NCI-H1105 treated with DMSO at 0.1 percent for 48 hours (cell line): ENCODE data around the gene SLC9C1.

Experiments
- DNase-seq: peaks from one replicate; lab custom pipeline; 2025; lab: John Stamatoyannopoulos, UW

SLC9C1 gene

GRCh38 chr3:112293368-112294321 lies at the start of gene SLC9C1:
Gene SLC9C1, minus strand, starts transcription at chr3:112294216. Its CDS starts 7,425 bp downstream, at chr3:112286791.
- peak; percentile 46 for DNase-seq

DNA sequence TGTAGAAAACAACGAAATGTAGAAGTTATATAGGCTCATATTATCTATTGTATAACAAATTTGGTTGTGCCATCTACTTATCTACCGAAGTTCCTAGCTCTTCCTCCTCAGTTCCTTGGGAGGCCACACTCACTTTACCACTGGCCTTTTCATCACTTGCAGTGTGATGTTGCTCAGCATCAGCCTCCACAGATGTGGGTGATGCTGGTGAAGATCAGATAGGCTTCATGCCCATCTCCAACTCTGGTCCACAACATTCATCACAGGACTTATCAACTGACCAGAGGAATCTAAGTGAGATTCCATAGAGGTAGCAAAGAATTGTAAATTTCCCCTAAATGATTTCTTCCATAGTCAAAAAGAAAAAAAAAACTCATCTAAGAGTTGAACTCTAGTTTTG lies 47.4 kb upstream of the SLC9C1 start:
- no peak for DNase-seq

GRCh38 chr3:112339609-112340008 lies 45.6 kb upstream of the SLC9C1 start:
- no peak for DNase-seq

- no peak for DNase-seq
These were observed 45.1 kb upstream of the SLC9C1 start for GRCh38 chr3:112339134-112339533.

DNA sequence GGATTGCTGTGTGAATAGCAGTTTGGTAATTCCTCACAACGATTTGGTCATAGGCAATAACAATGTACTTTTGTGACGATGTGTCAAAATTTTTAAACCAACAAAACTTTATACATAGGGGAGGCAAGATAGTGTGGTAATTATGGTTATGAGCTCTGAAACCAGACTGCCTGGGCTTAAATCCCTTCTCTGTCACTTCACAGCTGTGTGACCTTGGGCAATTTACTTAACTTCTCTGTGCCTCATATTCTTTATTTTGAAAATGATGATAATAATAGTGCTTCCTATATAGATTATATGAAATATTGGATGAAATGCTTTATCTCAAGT lies 44.7 kb upstream of the SLC9C1 start:
- DNase-seq, result no peak

- no peak for DNase-seq
These were observed 44.2 kb upstream of the SLC9C1 start for GRCh38 chr3:112338021-112338726.

DNA sequence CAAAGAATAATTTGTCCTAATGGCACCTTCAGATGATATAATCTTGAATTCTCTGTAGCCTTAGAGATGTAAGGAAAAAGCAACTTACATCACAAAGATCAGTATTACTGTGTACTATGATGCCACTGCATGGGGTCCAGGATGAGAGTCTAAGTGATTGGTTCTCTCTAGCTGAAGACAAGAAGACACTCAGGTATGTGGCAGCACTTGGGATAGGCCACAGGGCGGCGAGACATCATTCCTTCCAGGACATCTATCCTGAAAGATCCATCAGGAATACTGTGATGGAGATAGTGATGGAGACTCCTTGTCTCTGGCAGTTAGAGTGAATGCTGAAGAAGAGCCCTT lies 41.4 kb upstream of the SLC9C1 start:
- DNase-seq, result no peak

- no peak for DNase-seq
These were observed 40.8 kb upstream of the SLC9C1 start for GRCh38 chr3:112334691-112335433.

DNA sequence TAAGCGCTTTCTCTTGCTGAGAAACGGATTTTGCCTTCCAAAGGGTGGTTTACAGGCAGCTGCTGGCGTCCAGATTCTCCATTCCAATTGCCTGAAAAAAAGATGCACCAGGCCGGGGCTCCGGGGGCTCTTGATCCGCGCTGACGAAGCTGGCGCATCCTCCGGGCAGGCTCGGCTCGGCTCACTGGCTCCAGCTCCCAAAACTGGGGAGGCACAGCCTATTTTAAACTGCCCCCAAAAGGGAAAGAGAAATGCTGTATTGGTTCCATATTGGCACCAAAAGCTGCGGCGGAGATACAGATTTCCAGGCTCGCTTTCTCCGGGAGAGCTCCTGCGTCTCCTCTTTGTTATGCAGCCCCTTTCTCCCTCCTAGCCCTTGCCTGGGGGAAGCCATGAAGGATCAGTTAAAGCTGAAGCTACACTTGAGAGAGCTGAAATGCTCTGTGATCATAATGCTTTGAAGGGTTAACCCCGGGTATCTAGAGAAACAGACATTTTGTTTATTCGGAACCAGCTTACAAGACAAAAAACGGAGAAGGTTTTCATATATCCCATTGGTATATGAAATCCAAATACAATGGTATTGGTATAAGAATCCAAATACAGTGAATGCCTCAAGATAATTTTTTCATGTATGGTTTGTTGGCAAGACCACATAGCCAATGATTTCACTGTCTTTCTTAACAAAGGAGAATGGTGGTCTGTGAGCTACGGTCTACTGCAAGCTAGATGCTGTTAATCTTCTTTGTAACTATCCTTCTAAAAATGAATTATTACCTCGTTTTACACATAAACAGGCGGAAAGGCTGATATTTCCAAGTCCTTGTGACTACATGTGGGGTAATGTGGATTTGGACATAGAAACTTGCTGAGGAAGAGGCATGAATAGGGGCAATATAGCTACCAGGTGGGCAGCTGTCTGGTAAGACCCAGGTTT lies 39.6 kb upstream of the SLC9C1 start:
- DNase-seq, result peak; percentile 77

DNA sequence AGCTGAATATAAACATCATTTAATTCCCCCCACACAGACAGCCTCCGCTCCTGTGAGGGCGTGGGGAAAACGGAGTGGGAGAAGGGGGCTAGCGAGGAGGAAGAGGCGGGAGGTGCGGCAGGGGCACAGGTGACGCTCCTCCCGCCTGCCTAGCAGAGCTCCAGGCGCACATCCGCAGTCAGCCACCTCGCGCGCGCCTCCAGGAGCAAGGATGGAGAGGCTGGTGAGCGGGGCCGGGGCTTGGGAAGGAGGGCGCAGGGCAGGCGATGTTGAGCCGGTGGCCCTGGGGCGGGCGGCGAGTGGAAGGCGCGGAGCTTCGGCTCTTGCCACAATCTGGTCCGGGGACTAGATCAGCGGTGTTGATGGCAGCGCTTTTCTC lies 39.0 kb upstream of the SLC9C1 start, which contains the start of gene CD200:
Gene CD200, plus strand, starts transcription at position 155 of the 379 bp plus-strand sequence. Its CDS starts 57 bp downstream, at position 212.
- DNase-seq, result peak; percentile 86

DNA sequence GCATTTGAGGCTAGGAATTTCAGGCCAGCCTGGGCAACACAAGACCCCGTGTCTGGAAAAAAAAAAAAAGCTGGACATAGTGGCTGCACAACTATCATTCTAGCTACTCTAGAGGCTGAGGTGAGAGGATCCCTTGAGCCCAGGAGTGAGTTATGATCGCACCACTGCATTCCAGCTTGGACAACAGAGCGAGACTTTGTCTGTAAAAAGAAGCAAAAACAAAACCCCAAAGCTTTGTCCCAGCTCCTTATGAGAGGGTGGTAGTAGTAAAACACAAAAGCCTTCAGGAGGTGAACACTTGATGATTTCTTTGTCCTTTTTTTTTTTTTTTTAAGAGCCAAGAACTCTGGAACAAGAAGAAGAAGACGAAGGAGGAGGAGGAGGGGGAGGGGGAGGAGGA lies 37.8 kb upstream of the SLC9C1 start:
- DNase-seq, result no peak

GRCh38 chr3:112327371-112327951 lies 33.4 kb upstream of the SLC9C1 start:
- DNase-seq, result peak; percentile 74

- no peak for DNase-seq
These were observed 28.0 kb upstream of the SLC9C1 start for GRCh38 chr3:112321867-112322652.

GRCh38 chr3:112320691-112321090 lies 26.7 kb upstream of the SLC9C1 start:
- DNase-seq, result no peak

GRCh38 chr3:112319516-112320276 lies 25.7 kb upstream of the SLC9C1 start:
- no peak for DNase-seq

DNA sequence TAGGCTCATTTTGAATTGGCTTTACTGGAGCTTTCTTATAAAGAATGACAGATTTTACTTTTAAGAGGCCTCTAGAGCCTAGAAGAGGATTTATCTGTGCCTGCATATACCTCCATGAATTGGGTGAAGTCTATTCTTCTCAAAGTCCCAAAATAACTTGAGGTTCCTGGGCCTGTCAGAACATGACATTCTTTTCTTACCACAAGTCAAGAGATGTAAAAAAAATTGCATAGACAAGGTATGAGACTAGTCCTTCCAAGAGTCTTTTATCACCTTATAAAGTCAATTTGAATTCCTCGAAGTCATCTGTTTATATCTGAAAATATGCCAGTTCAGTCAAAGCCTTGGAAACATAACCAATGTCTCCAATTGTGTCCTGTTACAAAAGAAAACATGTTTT lies 21.8 kb upstream of the SLC9C1 start:
- no peak for DNase-seq

GRCh38 chr3:112314649-112315048 lies 20.6 kb upstream of the SLC9C1 start:
- no peak for DNase-seq

- no peak for DNase-seq
These were observed 14.3 kb upstream of the SLC9C1 start for GRCh38 chr3:112308151-112308911.

DNA sequence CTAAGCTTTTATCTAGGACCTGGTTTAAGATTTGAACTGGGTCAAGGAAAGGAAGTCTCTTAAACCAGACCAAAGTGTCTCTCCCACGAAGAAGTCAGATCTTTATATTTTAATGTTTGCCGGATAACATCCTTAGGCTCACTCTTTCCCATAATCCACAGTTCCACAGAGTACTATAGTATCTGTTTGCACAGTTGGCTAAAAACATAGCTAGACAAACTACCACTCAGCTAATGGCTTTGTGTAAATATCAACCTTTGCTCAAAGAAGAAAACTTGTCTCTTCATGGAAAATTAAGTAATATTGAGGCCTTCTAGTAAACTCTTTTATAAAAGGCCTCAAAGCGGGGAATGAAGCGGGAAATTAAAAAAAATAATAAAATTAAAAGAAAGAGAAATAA lies 13.5 kb upstream of the SLC9C1 start:
- no peak for DNase-seq
